ENCODE results near the gene HGFAC. TPM values are rescaled to one million over a fixed set of nuclear protein-coding genes. Genes with fewer than 3 reads are reported as not detected.

The HGFAC gene
- total RNA-seq, 1 experiment from 2014 or later: 0.20 TPM

DNA sequence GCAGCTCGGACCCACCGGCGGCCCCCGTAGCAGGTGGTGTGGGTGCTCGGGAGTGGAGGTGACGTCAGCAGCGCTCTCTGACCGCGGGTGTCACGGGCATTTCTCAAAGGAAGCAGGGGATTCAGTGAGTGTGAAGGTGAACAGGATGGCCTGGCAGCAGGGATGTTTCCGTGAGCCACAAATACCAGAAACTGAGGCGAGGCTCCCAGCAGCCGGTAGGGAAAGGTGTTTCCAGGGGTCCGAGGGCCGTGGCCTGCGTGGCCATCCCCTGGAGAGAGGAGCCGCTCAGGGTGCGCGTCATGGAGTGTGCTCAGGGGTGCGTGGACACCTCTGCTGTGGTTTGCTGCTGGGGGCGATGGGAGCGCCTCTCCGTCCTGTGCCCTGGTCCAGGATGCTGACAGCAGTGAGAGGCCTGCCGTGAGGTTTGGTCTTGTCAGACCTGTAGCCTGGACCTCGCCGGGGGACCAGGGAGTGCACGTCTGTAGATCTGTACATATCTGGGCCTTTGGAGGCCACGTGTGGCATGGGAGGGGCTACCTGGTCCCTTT is 10.2 kb upstream of the HGFAC start (continued):
- TF ChIP-seq ZNF281 (CRISPR knock-in tag; IDR thresholded peaks at IDR 0.05) (no peak), CREB1 (CRISPR knock-in tag; IDR thresholded peaks at IDR 0.05) (no peak), NFATC4 (CRISPR knock-in tag; IDR thresholded peaks at IDR 0.05) (no peak), FOXP4 (CRISPR knock-in tag; IDR thresholded peaks at IDR 0.05) (no peak), GTF2I (CRISPR knock-in tag; conservative IDR thresholded peaks at IDR 0.05) (no peak), NFE2L1 (CRISPR knock-in tag; IDR thresholded peaks at IDR 0.05) (no peak), E2F5 (CRISPR knock-in tag; IDR thresholded peaks at IDR 0.05) (no peak), CTCF (IDR thresholded peaks at IDR 0.05) (no peak), MLX (CRISPR knock-in tag; IDR thresholded peaks at IDR 0.05) (no peak), CDX4 (CRISPR knock-in tag; IDR thresholded peaks at IDR 0.05; ENCODE audit: borderline replicate concordance) (no peak)
- TF ChIP-seq, protein P1, sequence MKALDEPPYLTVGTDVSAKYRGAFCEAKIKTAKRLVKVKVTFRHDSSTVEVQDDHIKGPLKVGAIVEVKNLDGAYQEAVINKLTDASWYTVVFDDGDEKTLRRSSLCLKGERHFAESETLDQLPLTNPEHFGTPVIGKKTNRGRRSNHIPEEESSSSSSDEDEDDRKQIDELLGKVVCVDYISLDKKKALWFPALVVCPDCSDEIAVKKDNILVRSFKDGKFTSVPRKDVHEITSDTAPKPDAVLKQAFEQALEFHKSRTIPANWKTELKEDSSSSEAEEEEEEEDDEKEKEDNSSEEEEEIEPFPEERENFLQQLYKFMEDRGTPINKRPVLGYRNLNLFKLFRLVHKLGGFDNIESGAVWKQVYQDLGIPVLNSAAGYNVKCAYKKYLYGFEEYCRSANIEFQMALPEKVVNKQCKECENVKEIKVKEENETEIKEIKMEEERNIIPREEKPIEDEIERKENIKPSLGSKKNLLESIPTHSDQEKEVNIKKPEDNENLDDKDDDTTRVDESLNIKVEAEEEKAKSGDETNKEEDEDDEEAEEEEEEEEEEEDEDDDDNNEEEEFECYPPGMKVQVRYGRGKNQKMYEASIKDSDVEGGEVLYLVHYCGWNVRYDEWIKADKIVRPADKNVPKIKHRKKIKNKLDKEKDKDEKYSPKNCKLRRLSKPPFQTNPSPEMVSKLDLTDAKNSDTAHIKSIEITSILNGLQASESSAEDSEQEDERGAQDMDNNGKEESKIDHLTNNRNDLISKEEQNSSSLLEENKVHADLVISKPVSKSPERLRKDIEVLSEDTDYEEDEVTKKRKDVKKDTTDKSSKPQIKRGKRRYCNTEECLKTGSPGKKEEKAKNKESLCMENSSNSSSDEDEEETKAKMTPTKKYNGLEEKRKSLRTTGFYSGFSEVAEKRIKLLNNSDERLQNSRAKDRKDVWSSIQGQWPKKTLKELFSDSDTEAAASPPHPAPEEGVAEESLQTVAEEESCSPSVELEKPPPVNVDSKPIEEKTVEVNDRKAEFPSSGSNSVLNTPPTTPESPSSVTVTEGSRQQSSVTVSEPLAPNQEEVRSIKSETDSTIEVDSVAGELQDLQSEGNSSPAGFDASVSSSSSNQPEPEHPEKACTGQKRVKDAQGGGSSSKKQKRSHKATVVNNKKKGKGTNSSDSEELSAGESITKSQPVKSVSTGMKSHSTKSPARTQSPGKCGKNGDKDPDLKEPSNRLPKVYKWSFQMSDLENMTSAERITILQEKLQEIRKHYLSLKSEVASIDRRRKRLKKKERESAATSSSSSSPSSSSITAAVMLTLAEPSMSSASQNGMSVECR (CRISPR knock-in tag; IDR thresholded peaks at IDR 0.05; ENCODE audit: borderline replicate concordance): no peak

DNA sequence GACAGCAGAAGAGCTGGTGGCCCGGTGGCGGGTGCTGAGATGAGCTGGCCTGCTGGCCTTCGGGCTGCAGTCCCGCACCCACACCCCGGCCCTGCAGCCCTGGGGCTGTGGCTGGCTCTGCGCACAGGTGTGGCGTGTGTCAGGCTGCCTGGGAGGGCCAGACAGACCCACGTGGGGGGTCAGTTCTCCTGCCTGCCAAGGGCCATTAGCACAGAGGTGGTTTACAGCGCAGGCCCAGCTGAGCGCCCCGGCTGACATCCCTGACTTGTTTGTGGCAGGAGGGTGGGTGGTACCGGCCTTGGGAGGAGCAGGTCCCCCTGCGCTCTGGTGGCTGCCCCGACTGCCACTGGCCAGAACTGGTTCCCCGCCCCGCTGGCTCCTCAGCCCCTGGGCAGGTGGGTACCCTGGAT is 9.4 kb upstream of the HGFAC start:
- ATAC-seq (no peak), DNase-seq (ENCODE audit: low spot score) (no peak)
- no peaks in the 10 kb centered on the region for H3K27me3 Mint-ChIP-seq (ENCODE audit: low read depth)
- H3K4me3 Mint-ChIP-seq: no peak overlapping the region
- H3K27ac Mint-ChIP-seq: no peak overlapping the region
- no peaks in the 10 kb centered on the region for H3K36me3 Mint-ChIP-seq
- POLR2A ChIA-PET: no interaction called here
- CTCF ChIA-PET: interaction anchor here (0.9 to 1.6 kb wide), 2 partner anchors 14 to 114 kb away, joined by 4 to 5 read pairs; no protein-coding TSS in a partner anchor
- H3K4me1 Mint-ChIP-seq: no peaks in the 10 kb centered on the region
- no peaks in the 10 kb centered on the region for H3K9me3 Mint-ChIP-seq
- TF ChIP-seq, protein P2, sequence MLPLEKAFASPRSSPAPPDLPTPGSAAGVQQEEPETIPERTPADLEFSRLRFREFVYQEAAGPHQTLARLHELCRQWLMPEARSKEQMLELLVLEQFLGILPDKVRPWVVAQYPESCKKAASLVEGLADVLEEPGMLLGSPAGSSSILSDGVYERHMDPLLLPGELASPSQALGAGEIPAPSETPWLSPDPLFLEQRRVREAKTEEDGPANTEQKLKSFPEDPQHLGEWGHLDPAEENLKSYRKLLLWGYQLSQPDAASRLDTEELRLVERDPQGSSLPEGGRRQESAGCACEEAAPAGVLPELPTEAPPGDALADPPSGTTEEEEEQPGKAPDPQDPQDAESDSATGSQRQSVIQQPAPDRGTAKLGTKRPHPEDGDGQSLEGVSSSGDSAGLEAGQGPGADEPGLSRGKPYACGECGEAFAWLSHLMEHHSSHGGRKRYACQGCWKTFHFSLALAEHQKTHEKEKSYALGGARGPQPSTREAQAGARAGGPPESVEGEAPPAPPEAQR (CRISPR knock-in tag; IDR thresholded peaks at IDR 0.05): no peak
- no peak for TF ChIP-seq RELA (CRISPR knock-in tag; IDR thresholded peaks at IDR 0.05; ENCODE audit: borderline replicate concordance)
- TF ChIP-seq MXD4 (CRISPR knock-in tag; IDR thresholded peaks at IDR 0.05; ENCODE audit: borderline replicate concordance): no peak
- TF ChIP-seq, protein P3, sequence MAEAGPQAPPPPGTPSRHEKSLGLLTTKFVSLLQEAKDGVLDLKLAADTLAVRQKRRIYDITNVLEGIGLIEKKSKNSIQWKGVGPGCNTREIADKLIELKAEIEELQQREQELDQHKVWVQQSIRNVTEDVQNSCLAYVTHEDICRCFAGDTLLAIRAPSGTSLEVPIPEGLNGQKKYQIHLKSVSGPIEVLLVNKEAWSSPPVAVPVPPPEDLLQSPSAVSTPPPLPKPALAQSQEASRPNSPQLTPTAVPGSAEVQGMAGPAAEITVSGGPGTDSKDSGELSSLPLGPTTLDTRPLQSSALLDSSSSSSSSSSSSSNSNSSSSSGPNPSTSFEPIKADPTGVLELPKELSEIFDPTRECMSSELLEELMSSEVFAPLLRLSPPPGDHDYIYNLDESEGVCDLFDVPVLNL (CRISPR knock-in tag; IDR thresholded peaks at IDR 0.05; ENCODE audit: borderline replicate concordance, low read depth): no peak
- no peak for TF ChIP-seq ZNF281 (CRISPR knock-in tag; IDR thresholded peaks at IDR 0.05)
- TF ChIP-seq PRRX2 (CRISPR knock-in tag; IDR thresholded peaks at IDR 0.05): no peak

Data from WTC11 (cell line).